T-helper 1 cell treated with Interleukin-12 subunit alpha and Interleukin-12 subunit beta and Interleukin-4 antibody, amounts not matched to agents 30 ng/mL and 1 ng/mL, for 36 hours (primary cell): ENCODE measurements around the gene GPRIN2. TPM values are rescaled to one million over a fixed set of nuclear protein-coding genes. Genes with fewer than 3 reads are reported as not detected.
"Not testable (repeated sequence)": the region's sequence is repeated elsewhere in the genome, so short reads cannot be mapped to it uniquely, and the experiment has no call there.

ENCODE experiments used
- intact Hi-C: fragments of 100-400 bp; cut with micrococcal nuclease; formaldehyde crosslinking; loops from one replicate; pipeline ENCODE4 v1.15.1; 2024
- total RNA-seq: library from RNA; stranded (reverse); gene quantifications from 2 replicates; pipeline ENCODE4 v1.2.3, GENCODE V29; 2022

GPRIN2 gene
- total RNA-seq, 1 donor from 2014 or later, result not detected

DNA sequence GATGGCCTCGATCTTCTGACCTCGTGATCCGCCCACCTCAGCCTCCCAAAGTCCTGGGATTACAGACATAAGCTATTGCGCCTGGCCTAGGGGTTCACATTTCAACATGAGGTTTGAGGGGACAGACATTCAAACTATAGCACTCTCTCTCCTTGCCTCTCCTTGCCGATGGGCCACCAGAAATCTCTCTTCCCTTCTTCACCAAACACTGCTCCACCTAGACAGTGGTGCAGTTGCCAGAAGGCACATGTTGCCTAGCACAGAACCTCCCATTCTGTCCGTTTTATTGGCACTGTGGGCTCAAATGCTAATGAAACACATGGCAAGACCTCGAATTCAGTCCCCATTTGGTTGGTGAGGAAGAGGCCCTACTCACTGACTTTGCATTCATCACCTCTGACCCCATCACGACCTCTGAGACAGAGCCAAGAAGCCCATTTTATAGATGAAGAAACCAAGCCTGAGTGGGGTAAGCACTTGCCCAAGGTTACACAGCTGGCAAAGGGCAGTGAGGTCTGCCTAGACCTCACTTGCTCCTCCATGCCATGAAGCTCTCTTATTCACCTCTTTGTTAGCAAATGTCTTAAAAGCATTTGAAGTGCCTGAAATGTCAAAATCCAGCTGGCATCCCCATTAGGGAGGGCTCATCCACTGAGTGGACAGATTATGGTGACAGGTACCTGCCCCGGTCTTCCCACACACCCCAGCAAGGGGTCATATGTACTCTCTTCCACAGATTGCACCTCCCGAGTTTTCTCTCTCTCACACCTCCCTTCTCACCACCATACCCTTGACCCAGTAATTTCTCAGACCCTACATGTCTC is 34.0 kb downstream of the GPRIN2 start:
- intact Hi-C loops, result no loop called here

DNA sequence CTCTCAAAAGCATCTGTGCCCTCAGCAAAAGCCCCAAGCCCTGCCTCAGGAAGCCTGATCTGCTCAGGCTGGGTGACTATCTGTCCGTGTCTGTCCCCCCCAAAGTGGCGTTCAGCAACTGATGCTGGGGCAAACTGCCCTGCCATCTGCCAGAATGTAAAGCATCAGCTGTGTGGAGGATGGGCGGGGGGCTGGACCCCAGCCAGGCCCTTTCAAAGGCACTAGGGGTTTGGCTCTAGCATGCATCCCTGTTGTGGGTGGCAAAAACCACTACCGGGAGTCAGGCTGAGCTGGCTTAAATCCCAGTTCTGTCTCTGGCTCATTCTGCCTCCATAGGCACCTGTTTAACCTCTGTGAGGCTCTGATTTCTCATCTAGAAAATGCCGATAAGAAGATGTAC is 35.5 kb downstream of the GPRIN2 start:
- intact Hi-C loops, result no loop called here

DNA sequence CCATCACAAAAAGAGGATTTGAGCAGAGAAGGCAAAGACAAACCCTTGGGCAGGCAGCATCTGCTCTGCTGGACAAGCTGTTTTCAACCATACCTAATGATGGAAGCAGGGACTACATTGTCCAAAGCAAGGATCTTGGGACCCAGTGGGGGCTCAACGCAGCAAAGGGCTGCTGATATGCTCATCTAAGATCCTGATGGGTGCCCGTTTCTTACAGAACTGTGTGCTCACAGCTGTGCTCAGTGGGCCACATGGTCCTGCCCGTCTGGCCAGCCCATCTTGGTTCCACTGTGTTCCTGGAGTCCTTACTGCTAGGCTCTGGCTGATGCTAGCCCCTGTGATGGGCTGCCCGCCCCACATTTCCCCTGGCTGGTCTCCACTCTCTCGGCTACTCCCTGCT is 36.1 kb downstream of the GPRIN2 start:
- intact Hi-C loops, result no loop called here

DNA sequence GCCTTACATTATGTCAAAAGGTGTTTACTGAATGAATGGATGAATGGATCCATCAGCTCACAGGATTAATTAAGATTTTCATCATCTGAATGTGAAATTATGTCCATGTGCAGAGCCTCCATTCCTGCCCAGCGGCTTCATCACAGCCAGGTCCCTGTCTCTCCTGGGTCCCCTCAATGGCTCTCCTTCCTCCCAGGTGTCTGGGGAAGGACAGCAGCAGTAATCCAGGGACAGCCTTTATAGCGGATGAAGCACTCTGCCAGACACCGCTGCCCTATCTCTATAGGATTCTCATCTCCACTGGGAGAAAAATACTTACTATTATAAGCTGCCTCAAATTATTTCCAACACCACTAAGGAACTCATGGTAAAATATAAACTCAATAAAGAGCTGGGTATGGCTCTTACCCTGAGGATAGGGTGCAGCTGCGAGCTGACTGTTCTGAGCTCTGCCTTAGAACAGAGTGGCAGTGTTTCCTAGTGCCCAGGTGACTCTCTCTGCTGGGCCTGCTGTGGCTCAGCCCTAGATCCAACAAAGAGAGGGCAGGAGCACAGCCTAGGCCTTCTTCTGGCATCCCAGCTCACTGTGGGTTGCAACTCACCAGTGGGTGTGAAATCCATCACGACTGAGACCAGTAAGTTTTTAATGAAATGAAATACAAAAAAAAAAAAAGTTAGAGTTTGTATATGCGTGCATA is 38.3 kb downstream of the GPRIN2 start:
- intact Hi-C loops, result no loop called here

DNA sequence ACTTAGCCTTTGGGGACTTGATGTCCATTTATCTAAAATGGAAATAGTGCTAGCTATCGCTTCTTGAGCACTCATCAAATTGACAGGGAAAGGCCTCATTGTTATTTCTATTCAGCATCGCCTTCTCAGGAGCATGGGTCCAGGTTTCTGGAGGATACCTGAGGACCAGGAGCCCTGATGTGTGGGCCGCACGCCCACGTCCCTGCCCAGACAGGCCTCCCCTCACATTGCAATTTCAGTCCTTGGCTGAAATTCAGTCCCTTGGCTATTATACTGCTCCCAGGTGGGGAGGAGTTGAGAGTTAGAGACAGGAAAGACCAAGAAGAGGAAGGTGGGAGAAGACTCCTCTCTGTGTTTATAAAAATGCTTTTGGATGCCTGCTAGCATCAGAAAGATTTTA is 38.9 kb downstream of the GPRIN2 start:
- intact Hi-C loops, result no loop called here

DNA sequence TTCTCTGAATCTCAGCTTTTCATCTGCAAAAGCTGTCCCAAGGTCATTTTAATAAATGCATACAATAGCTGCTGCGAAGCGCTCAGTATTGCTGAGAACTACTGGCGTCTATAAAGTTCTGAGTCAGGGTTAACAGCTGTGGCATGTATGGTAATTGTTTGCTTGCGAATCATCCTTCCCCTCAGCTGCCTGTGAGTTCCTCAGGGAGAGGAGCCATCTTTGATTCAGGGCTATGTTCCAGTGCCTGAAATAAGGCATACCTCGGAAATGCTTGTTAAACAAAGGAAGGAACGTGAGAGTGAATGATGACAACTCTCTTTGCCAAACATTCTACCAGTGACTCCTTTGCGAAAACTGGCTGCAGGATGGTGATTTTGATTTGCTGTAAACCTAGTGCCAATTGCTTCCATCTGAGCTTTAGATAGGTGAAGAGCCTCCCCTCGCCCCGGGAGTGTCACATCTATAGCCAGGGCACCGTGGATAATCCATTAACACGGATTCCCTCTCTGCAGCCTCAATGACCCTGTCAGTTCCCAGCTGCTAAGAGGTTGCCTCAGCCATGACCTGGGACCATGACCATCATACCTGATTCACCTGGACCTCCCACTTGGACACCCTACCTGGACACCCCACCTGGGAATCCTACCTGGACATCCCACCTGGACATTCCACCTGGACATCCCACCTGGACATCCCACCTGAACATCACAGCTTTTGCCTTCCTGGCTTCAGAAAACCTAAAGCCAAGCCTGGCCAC is 39.6 kb downstream of the GPRIN2 start:
- intact Hi-C loops, result no loop called here

DNA sequence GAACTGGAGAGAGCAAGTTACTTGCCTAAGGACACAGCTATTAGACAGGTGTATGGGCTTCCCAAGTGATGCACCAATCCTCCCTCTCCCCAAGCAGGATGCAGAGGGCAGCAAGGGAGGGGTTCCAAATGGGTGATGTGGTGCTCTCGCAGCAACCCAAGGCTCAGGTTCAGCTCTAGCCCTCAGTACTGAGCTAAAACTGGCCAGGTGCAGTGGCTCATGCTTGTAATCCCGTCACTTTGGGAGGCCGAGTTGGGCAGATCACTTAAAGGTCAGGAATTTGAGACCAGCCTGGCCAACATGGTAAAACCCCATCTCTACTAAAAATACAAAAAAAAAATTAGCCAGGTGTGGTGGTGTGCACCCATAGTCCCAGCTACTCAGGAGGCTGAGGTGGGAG is 40.7 kb downstream of the GPRIN2 start:
- intact Hi-C loops, result no loop called here

DNA sequence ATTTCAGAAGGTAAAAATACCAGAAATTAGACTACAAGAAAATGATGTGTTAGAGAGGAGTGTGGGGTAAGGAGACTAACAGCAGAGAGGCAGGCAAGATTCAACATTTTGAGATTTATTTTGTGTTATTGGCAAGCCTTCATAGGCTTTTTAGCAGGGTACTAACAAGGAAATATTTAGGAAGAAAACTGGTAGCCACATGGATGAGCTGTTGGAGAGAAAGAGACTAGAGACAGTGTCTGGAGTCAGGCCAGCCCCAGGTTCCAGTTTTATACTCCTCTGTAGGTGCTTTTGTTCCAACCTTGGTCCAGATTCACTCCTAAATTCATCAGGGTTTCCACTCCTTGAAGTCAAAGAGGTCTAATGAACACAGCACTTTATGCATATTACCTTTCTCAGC is 41.1 kb downstream of the GPRIN2 start:
- intact Hi-C loops, result no loop called here

DNA sequence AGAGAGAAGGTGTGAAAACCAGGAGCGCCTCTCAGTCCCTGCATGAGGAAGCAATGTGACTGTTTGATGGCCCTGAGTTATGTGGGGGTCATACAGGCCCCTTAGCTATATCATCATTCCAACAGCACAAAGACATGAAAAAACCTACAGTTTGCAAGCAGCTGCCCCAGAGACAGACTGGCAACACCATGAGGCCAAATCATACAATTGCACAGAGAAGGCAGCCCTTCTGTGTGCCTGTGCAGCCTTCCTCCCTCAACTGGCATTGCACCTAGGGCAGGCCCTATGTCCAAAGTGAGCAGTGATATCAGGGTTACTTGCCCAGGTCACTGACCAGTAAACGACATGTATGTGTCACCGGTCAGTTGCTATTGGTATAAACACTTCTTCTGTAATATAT is 41.6 kb downstream of the GPRIN2 start:
- intact Hi-C loops, result no loop called here

DNA sequence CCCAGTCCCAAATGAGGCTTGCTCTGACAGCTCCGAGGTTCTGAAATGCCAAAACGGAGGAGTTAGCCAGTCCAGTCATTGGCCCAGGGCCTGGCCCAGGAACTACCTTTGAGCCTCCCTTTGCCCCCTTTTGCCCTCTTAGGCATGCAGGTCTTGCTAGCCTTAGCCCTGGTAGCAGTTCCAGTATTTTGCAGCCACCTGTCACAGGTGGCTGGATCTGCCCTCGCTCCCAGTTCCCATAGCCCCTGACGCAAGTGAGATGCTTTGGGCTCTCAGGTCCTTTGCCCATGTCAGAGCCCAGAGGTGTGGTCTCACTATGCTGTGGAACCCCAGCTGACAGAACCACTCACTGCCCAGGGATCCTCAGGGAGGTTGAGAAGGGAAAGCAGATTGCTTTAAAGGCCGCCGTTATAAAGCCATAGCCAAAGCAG is 42.0 kb downstream of the GPRIN2 start:
- intact Hi-C loops, result no loop called here

DNA sequence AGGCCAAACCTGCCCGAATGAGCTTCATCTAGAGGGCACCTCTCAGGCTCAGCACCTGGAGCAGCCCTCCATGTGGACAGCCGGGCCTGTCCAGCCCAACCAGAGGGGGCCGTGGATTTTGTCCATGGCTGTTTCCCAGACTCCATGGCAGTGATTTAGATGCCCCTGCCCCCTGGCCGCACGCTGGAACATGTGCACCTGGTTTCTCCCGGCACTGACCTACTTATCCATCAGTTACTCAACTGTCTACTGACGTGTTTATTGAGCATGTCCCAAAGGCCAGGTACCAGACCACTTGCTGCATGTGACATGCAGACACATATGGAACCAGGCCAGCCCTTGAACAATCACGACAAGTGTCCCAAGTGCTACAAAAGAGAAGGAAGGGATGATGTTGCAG is 43.1 kb downstream of the GPRIN2 start:
- intact Hi-C loops, result not testable (repeated sequence)

DNA sequence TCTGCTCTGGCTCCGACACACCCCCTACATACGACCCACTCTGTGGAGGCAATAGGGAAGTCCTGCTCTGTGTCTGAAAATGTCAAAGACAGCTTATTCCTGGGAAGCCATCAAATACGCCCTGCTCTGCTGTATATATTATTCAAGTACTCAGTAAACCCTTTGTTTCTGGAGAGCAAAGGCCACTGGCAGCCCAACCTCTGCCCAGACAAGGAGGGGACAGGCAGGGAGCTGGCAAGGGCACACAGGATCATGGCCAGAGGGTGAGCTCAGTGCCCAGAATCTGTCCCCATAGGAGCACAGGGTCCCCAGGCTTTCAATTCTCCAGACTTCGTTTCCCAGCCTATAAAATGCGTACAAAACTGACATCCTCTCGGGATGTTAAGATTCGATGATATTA is 43.7 kb downstream of the GPRIN2 start:
- intact Hi-C loops, result not testable (repeated sequence)

DNA sequence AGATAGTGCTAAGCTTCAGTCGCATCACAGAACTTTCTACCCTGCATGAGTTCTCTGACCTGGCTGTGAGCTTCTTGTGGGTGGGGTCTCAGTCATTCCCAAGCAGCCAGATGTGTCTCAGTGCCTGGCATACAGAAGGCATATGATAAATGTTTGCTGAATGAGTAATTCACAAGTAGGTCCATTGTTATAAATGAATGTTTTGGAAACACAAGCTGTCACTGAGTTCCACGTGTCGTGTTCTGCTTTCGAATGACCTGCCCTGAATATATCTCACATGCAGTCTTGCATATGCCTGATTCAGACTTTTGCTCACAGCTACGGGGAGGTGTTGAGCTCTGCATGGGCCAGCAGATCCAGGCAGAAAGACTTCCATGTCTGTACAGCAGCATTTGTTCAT is 44.5 kb downstream of the GPRIN2 start:
- intact Hi-C loops, result not testable (repeated sequence)

Other genes with a start within 250 kb of the GPRIN2 start
- gene ANXA8L1, start 180.9 kb downstream of the GPRIN2 start, total RNA-seq, result 0.22 and 0.49 TPM in 2 replicates
- not detected in 2 replicates for gene NPY4R, start 90.7 kb downstream of the GPRIN2 start, total RNA-seq
- gene SYT15, start 22.5 kb upstream of the GPRIN2 start, total RNA-seq, result 1.8 TPM in 2 replicates